H9 (cell line): ENCODE measurements around the gene RXRB. TPM values are rescaled to one million over a fixed set of nuclear protein-coding genes. Genes with fewer than 3 reads are reported as not detected.

ENCODE experiments used
- DNase-seq: peaks from one replicate; pipeline ENCODE4 v3.0.0-alpha.2; 2017
- H2AFZ ChIP-seq: one replicate; pipeline ENCODE4 v1.6.1; 2013; ENCODE audit warnings: mild to moderate bottlenecking, low read length, control low read depth, moderate library complexity
- H2AK5ac ChIP-seq: 2 replicates; pipeline ENCODE4 v1.6.1; 2013; ENCODE audit warnings: low read length, control low read depth, mixed read lengths; ENCODE audit not compliant: insufficient read length
- H2BK120ac ChIP-seq: one replicate; pipeline ENCODE4 v1.6.1; 2013; ENCODE audit warnings: low read depth, mild to moderate bottlenecking, low read length, control low read depth, inconsistent platforms; ENCODE audit not compliant: poor library complexity, severe bottlenecking
- H2BK12ac ChIP-seq: 2 replicates; pipeline ENCODE4 v1.6.1; 2013; ENCODE audit warnings: low read length, control low read depth, mixed read lengths, low read depth; ENCODE audit not compliant: insufficient read length
- H2BK15ac ChIP-seq: 2 replicates; pipeline ENCODE4 v1.6.1; 2013; ENCODE audit warnings: low read depth, low read length, control low read depth
- H2BK20ac ChIP-seq: one replicate; pipeline ENCODE4 v1.6.1; 2013; ENCODE audit warnings: low read depth, mild to moderate bottlenecking, low read length, control low read depth, inconsistent platforms; ENCODE audit not compliant: poor library complexity, severe bottlenecking
- H2BK5ac ChIP-seq: 2 replicates; pipeline ENCODE4 v1.6.1; 2013; ENCODE audit warnings: low read length, control low read depth, mixed read lengths; ENCODE audit not compliant: insufficient read length
- H3K14ac ChIP-seq: 2 replicates; pipeline ENCODE4 v1.6.1; 2013; ENCODE audit warnings: low read length, control low read depth; ENCODE audit not compliant: insufficient read depth
- H3K18ac ChIP-seq: 2 replicates; pipeline ENCODE4 v1.6.1; 2013; ENCODE audit warnings: low read depth, mild to moderate bottlenecking, mixed read lengths, low read length, control low read depth; ENCODE audit not compliant: insufficient read length
- H3K23ac ChIP-seq: 2 replicates; pipeline ENCODE4 v1.6.1; 2013; ENCODE audit warnings: low read length, control low read depth, mixed read lengths, low read depth; ENCODE audit not compliant: insufficient read length
- H3K23me2 ChIP-seq: 2 replicates; pipeline ENCODE4 v1.6.1; 2013; ENCODE audit warnings: low read depth, mild to moderate bottlenecking, mixed read lengths, low read length, control low read depth; ENCODE audit not compliant: insufficient read length, poor library complexity, severe bottlenecking
- H3K27ac ChIP-seq: 2 replicates; pipeline ENCODE4 v1.5.1; 2013; ENCODE audit warnings: low read length, control low read depth, mixed read lengths, low read depth; ENCODE audit not compliant: insufficient read length
- H3K27me3 ChIP-seq: 2 replicates; pipeline ENCODE4 v1.6.1; 2013; ENCODE audit warnings: low read length, control low read depth, inconsistent platforms; ENCODE audit not compliant: insufficient read depth
- H3K4ac ChIP-seq: 2 replicates; pipeline ENCODE4 v1.6.1; 2013; ENCODE audit warnings: low read depth, mild to moderate bottlenecking, control low read depth, inconsistent platforms, low read length, moderate library complexity
- H3K4me1 ChIP-seq: 2 replicates; pipeline ENCODE4 v1.6.1; 2013; ENCODE audit warnings: low read length, control low read depth, inconsistent platforms; ENCODE audit not compliant: insufficient read depth
- H3K4me2 ChIP-seq: 2 replicates; pipeline ENCODE4 v1.6.1; 2013; ENCODE audit warnings: low read length, control low read depth, mixed read lengths; ENCODE audit not compliant: insufficient read length, insufficient read depth
- H3K56ac ChIP-seq: 2 replicates; pipeline ENCODE4 v1.6.1; 2013; ENCODE audit warnings: low read depth, mild to moderate bottlenecking, mixed read lengths, low read length, control low read depth; ENCODE audit not compliant: insufficient read length
- H3K79me1 ChIP-seq: 2 replicates; pipeline ENCODE4 v1.6.1; 2013; ENCODE audit warnings: low read depth, mild to moderate bottlenecking, moderate library complexity, low read length, control low read depth, inconsistent platforms; ENCODE audit not compliant: insufficient read depth, poor library complexity, severe bottlenecking
- H3K79me2 ChIP-seq: 2 replicates; pipeline ENCODE4 v1.6.1; 2013; ENCODE audit warnings: low read length, control low read depth, inconsistent platforms; ENCODE audit not compliant: insufficient read depth
- H3K9ac ChIP-seq: 2 replicates; pipeline ENCODE4 v1.6.1; 2013; ENCODE audit warnings: low read length, control low read depth, mixed read lengths; ENCODE audit not compliant: insufficient read length; ENCODE audit errors: extremely low read depth
- H3K9me3 ChIP-seq: one replicate; pipeline ENCODE4 v1.6.1; 2013; ENCODE audit warnings: low read depth, low read length, inconsistent platforms; ENCODE audit not compliant: control insufficient read depth
- H3T11ph ChIP-seq: one replicate; pipeline ENCODE4 v1.6.1; 2013; ENCODE audit warnings: mild to moderate bottlenecking, low read length, control low read depth, inconsistent platforms
- H4K20me1 ChIP-seq: one replicate; pipeline ENCODE4 v1.6.1; 2013; ENCODE audit not compliant: control insufficient read depth, insufficient read length, insufficient read depth
- H4K5ac ChIP-seq: 2 replicates; pipeline ENCODE4 v1.6.1; 2013; ENCODE audit warnings: low read depth, mild to moderate bottlenecking, mixed read lengths, low read length, control low read depth; ENCODE audit not compliant: insufficient read length
- H4K8ac ChIP-seq: replicated peaks from 2 replicates; pipeline ENCODE4 v1.6.1; 2013; ENCODE audit warnings: low read length, control low read depth, mixed read lengths, low read depth; ENCODE audit not compliant: insufficient read length
- H4K91ac ChIP-seq: 2 replicates; pipeline ENCODE4 v1.6.1; 2013; ENCODE audit warnings: low read depth, mild to moderate bottlenecking, moderate library complexity, mixed read lengths, low read length, control low read depth; ENCODE audit not compliant: insufficient read length
- H3K27ac Mint-ChIP-seq, 3 experiments: 2 replicates in 2 of 3; 3 replicates in 1 of 3; pipeline ENCODE4 v1.8.0; 2020 to 2021; ENCODE audit warnings: mixed read lengths in 3 of 3, mild to moderate bottlenecking in 1 of 3, moderate library complexity in 1 of 3
- H3K27me3 Mint-ChIP-seq: 2 replicates; pipeline ENCODE4 v1.8.0; 2021; ENCODE audit warnings: low read depth, mild to moderate bottlenecking, moderate library complexity, mixed read lengths
- H3K36me3 Mint-ChIP-seq, 3 experiments: 2 replicates in 2 of 3; 3 replicates in 1 of 3; pipeline ENCODE4 v1.8.0; 2020 to 2021; ENCODE audit warnings: low read depth in 3 of 3, mixed read lengths in 3 of 3; ENCODE audit not compliant: insufficient read depth in 1 of 3
- H3K4me1 Mint-ChIP-seq, 2 experiments: 2 replicates each; pipeline ENCODE4 v1.8.0; 2020; ENCODE audit warnings: mixed read lengths in 2 of 2
- H3K4me3 Mint-ChIP-seq, 2 experiments: 2 replicates in 1 of 2; 3 replicates in 1 of 2; pipeline ENCODE4 v1.8.0; 2020 to 2021; ENCODE audit warnings: mild to moderate bottlenecking in 2 of 2, mixed read lengths in 2 of 2, moderate library complexity in 1 of 2
- H3K9me3 Mint-ChIP-seq, 2 experiments: 2 replicates in 1 of 2; 3 replicates in 1 of 2; pipeline ENCODE4 v1.8.0; 2020; ENCODE audit warnings: mild to moderate bottlenecking in 2 of 2, mixed read lengths in 2 of 2, moderate library complexity in 1 of 2
- CTCF ChIP-seq: fragments of 200-600 bp; sonication (generic); conservative IDR thresholded peaks from 3 replicates; pipeline ENCODE4 v1.8.0; 2021; ENCODE audit warnings: antibody characterized with exemption, mild to moderate bottlenecking
- WGBS: extraction: QIAGEN DNeasy Blood & Tissue Kit; methylation state at CpG from one replicate; pipeline ENCODE4 v1.1.7; 2013; ENCODE audit warnings: missing lambda C conversion rate, low lambda C conversion rate, mixed read lengths; ENCODE audit not compliant: insufficient read length; ENCODE audit errors: extremely low coverage; 5-methylcytosine and 5-hydroxymethylcytosine counted together
- total RNA-seq: library from RNA; stranded (reverse); gene quantifications from 2 replicates; pipeline ENCODE4 v1.2.1, GENCODE V29; 2021

Gene RXRB
- total RNA-seq, 1 experiment from 2014 or later = 14.8 TPM

- Mint-ChIP-seq H3K4me1 (peaks cover 20 to 22% of the 10 kb centered on the region in 2 experiments), H3K9me3 (no peaks in the 10 kb centered on the region; a peak in 1 of 5 replicates), H3K27ac (peak overlapping the region in 2 of 3 experiments; percentile 57 to 76; a peak in 3 of 7 replicates), H3K4me3 (peak overlapping the region; percentile 74 to 83), H3K27me3 (peaks cover 37% of the 10 kb centered on the region), H3K36me3 (peaks cover 8 to 24% (median 20%) of the 10 kb centered on the region in 3 experiments; a peak in 6 of 7 replicates)
- no CpG with 5 or more reads among the region's 58 CpGs for WGBS
- Histone ChIP-seq H3K23me2 (peaks cover 17% of the 10 kb centered on the region), H4K20me1 (no peaks in the 10 kb centered on the region), H3K27me3 (no peaks in the 10 kb centered on the region; the same call in 1 of the 2 replicates), H3K4me1 (no peaks in the 10 kb centered on the region; the same call in 1 of the 2 replicates), H2AFZ (no peak overlapping the region), H3K23ac (no peak overlapping the region), H2BK15ac (no peak overlapping the region), H2BK5ac (no peak overlapping the region), H2BK120ac (no peak overlapping the region), H3K4ac (no peak overlapping the region), H3K79me2 (no peaks in the 10 kb centered on the region), H3K4me2 (peak overlapping the region; percentile 77), H3K56ac (no peak overlapping the region), H3K79me1 (no peaks in the 10 kb centered on the region), H4K91ac (no peak overlapping the region), H3K27ac (no peak overlapping the region), H3K14ac (peak overlapping the region; percentile 41), H4K5ac (no peak overlapping the region), H2BK12ac (no peak overlapping the region), H3K9me3 (no peaks in the 10 kb centered on the region), H2BK20ac (no peak overlapping the region), H4K8ac (no peak overlapping the region), H3K9ac (peak overlapping the region; percentile 58), H2AK5ac (no peak overlapping the region), H3K18ac (peak overlapping the region; percentile 66), H3T11ph (no peak overlapping the region)
- peak; percentile 99 for DNase-seq
- no peak for TF ChIP-seq CTCF
Measured at GRCh38 chr6:33248932-33249731, 48.7 kb upstream of the RXRB start.
